SU-DHL-6 (cell line): ENCODE results near the gene ARF6.
"Not testable (repeated sequence)": the region's sequence is repeated elsewhere in the genome, so short reads cannot be mapped to it uniquely, and the experiment has no call there.

Experiments
- H2AFZ ChIP-seq: fragments of 200-600 bp; sonication (generic); 2 replicates; pipeline ENCODE4 v1.6.1; 2014; ENCODE audit warnings: low read depth, mild to moderate bottlenecking, moderate library complexity, mixed read lengths, antibody characterized with exemption, low read length; ENCODE audit not compliant: severe bottlenecking
- H3F3A ChIP-seq: fragments of 200-600 bp; shearing (Covaris generic); 2 replicates; pipeline ENCODE4 v1.6.0; 2016; ENCODE audit warnings: antibody characterized with exemption, mild to moderate bottlenecking; ENCODE audit not compliant: insufficient read depth
- H3K27ac ChIP-seq: fragments of 200-600 bp; sonication (generic); 2 replicates; pipeline ENCODE4 v1.5.1; 2016; ENCODE audit warnings: low read depth, mild to moderate bottlenecking, low read length, moderate library complexity, mixed read lengths
- H3K27me3 ChIP-seq: fragments of 200-600 bp; sonication (generic), shearing (Covaris generic); 2 replicates; pipeline ENCODE4 v1.6.0; 2014; ENCODE audit warnings: mild to moderate bottlenecking, low read length
- H3K36me3 ChIP-seq: fragments of 200-600 bp; sonication (generic); 2 replicates; pipeline ENCODE4 v1.6.1; 2014; ENCODE audit warnings: mild to moderate bottlenecking, low read length, mixed read lengths
- H3K4me2 ChIP-seq: fragments of 300-600, 200-600 bp; shearing (Covaris generic), sonication (generic); 2 replicates; pipeline ENCODE4 v1.6.0; 2014; ENCODE audit warnings: low read length, low read depth, mild to moderate bottlenecking; ENCODE audit not compliant: poor library complexity, severe bottlenecking
- H3K4me3 ChIP-seq: fragments of 200-600 bp; sonication (generic); 2 replicates; pipeline ENCODE4 v1.5.1; 2014; ENCODE audit warnings: antibody characterized with exemption, low read length, mild to moderate bottlenecking, mixed read lengths; ENCODE audit not compliant: insufficient read depth, poor library complexity, severe bottlenecking
- H3K79me2 ChIP-seq: fragments of 200-600 bp; sonication (generic); 2 replicates; pipeline ENCODE4 v1.6.1; 2014; ENCODE audit warnings: mild to moderate bottlenecking, low read length, moderate library complexity; ENCODE audit not compliant: insufficient read depth
- H3K9ac ChIP-seq: fragments of 200-600 bp; sonication (generic); 2 replicates; pipeline ENCODE4 v1.7.0; 2014; ENCODE audit warnings: mild to moderate bottlenecking, low read length
- H3K9me2 ChIP-seq: fragments of 200-600 bp; sonication (generic); replicated peaks from 2 replicates; pipeline ENCODE4 v1.6.1; 2014; ENCODE audit warnings: low read length; ENCODE audit not compliant: insufficient read depth
- H3K9me3 ChIP-seq: fragments of 200-600 bp; sonication (generic); 2 replicates; pipeline ENCODE4 v1.6.1; 2014; ENCODE audit warnings: low read length, mixed read lengths; ENCODE audit not compliant: insufficient read depth
- H4K20me1 ChIP-seq: fragments of 200-600 bp; sonication (generic); 2 replicates; pipeline ENCODE4 v1.6.1; 2014; ENCODE audit warnings: low read depth, mild to moderate bottlenecking, antibody characterized with exemption, low read length, moderate library complexity, mixed read lengths
- CTCF ChIP-seq: fragments of 200-600 bp; sonication (generic); IDR thresholded peaks from one replicate; pipeline ENCODE4 v1.5.1; 2017; ENCODE audit warnings: antibody characterized with exemption, mild to moderate bottlenecking, low read length, moderate library complexity; ENCODE audit not compliant: insufficient read depth, poor library complexity, severe bottlenecking
- EZH2phosphoT487 ChIP-seq: fragments of 200-600 bp; sonication (generic), shearing (Covaris generic); conservative IDR thresholded peaks from 2 replicates; pipeline ENCODE4 v1.6.1; 2018; ENCODE audit warnings: mild to moderate bottlenecking, antibody characterized with exemption, low read length, moderate library complexity, mixed read lengths

ARF6 gene

GRCh38 chr14:49892301-49892635 lies 614 bp upstream of the ARF6 start:
- H3K79me2 ChIP-seq, result peaks cover 44% of the 10 kb centered on the region
- peaks cover 59% of the 10 kb centered on the region for H3F3A ChIP-seq
- TF ChIP-seq CTCF, result no peak
- TF ChIP-seq EZH2phosphoT487, result no peak
- H3K9me2 ChIP-seq, result no peaks in the 10 kb centered on the region
- peak overlapping the region; percentile 95 for H3K4me3 ChIP-seq
- peaks cover 30% of the 10 kb centered on the region for H3K36me3 ChIP-seq
- no peaks in the 10 kb centered on the region for H3K9me3 ChIP-seq
- peak overlapping the region; percentile 44 for H2AFZ ChIP-seq
- peak overlapping the region; percentile 100 for H3K9ac ChIP-seq
- H3K27me3 ChIP-seq, result no peaks in the 10 kb centered on the region
- H3K4me2 ChIP-seq, result peak overlapping the region; percentile 96
- peaks cover 24% of the 10 kb centered on the region for H4K20me1 ChIP-seq
- H3K27ac ChIP-seq, result peak overlapping the region; percentile 94

- Histone ChIP-seq H3K4me2 (peak overlapping the region; percentile 99), H3K79me2 (peaks cover 57% of the 10 kb centered on the region), H3K36me3 (peaks cover 40% of the 10 kb centered on the region), H3K9me3 (no peaks in the 10 kb centered on the region), H3K4me3 (peak overlapping the region; percentile 95), H3K9ac (peak overlapping the region; percentile 100), H2AFZ (no peak overlapping the region), H3K27me3 (no peaks in the 10 kb centered on the region), H4K20me1 (peaks cover 24% of the 10 kb centered on the region), H3F3A (peaks cover 68% of the 10 kb centered on the region), H3K27ac (peak overlapping the region; percentile 94), H3K9me2 (no peaks in the 10 kb centered on the region)
- TF ChIP-seq EZH2phosphoT487, result no peak
- no peak for TF ChIP-seq CTCF
Measured at GRCh38 chr14:49893309-49894213, 679 bp downstream of the ARF6 start.

GRCh38 chr14:49894214-49895107 lies 1.6 kb downstream of the ARF6 start:
- not testable (repeated sequence) for H3K9me2 ChIP-seq, H3K9me3 ChIP-seq, H2AFZ ChIP-seq, H3K27me3 ChIP-seq
- Histone ChIP-seq H4K20me1 (peaks cover 24% of the 10 kb centered on the region), H3K79me2 (peaks cover 64% of the 10 kb centered on the region), H3K36me3 (peaks cover 41% of the 10 kb centered on the region), H3K27ac (peak overlapping the region; percentile 94), H3K9ac (peak overlapping the region; percentile 100), H3K4me2 (peak overlapping the region; percentile 99), H3F3A (peaks cover 75% of the 10 kb centered on the region), H3K4me3 (peak overlapping the region; percentile 95)
